T-helper 22 cell (primary cell): ENCODE results near the gene PACRG.

Experiments used
- DNase-seq: peaks from one replicate; pipeline ENCODE4 v3.0.0-alpha.2; 2020; ENCODE audit warnings: low read depth

The PACRG gene

GRCh38 chr6:162868397-162868796, 140.6 kb downstream of the PACRG start:
- no peak for DNase-seq

- DNase-seq, result no peak
Observed at GRCh38 chr6:162871966-162872365, 144.2 kb downstream of the PACRG start.

DNA sequence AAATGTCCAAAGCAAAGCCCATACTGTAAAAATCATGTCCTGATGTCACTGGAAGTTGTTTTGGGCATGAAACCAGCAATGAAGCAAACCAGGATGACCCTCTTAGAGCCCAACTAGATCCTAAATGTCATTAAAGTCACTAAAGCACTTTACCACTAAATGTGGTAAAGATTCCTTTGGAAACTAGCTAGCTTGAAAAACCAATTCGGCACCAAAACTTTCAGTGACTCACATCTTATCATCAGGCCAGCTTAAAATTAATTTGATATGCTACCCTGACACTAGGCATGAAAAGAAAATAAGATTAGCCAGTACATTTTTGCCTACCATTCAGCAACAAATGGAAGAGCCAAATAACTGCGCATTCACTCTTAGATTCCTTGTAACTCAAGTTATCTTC, 145.8 kb downstream of the PACRG start:
- DNase-seq, result no peak

DNA sequence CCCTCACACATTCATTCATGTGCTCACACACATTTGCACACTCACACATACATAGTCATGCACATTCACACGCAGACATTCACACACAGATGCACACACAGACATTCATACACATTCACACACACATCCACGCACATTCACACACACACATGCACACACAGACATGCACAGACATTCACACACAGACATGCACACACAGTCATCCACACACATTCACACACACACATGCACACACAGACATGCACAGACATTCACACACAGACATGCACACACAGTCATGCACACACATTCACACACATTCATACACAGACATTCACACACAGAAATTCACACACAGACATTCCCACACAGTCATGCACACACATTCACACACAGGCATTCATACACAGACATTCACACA, 147.3 kb downstream of the PACRG start:
- no peak for DNase-seq

GRCh38 chr6:162882801-162883481, 155.2 kb downstream of the PACRG start:
- DNase-seq, result no peak

- no peak for DNase-seq
Observed at GRCh38 chr6:162887981-162888689, 160.4 kb downstream of the PACRG start.

- DNase-seq, result no peak
Observed at GRCh38 chr6:162889303-162889702, 161.5 kb downstream of the PACRG start.

DNA sequence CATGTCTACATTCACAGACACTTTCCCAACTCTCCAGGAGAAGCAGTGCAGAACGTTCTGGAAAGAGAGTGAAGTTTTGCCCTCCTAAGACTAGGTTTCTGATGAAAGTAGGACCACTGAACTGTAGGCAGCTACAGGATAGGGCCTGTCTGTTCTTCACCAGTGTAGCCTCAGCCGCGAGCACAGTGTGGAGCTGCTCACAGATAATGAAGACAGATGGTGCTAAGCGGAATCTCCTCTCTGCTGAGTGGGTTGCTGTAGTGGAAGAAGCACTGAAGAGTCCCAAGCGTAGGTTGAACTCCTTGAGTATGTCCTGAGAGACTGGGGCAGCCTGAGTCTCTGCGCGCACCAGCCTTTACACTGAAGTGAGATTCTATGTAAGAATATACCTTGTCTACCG, 170.2 kb downstream of the PACRG start:
- DNase-seq, result no peak

- DNase-seq, result no peak
Observed at GRCh38 chr6:162899148-162899547, 171.4 kb downstream of the PACRG start.

DNA sequence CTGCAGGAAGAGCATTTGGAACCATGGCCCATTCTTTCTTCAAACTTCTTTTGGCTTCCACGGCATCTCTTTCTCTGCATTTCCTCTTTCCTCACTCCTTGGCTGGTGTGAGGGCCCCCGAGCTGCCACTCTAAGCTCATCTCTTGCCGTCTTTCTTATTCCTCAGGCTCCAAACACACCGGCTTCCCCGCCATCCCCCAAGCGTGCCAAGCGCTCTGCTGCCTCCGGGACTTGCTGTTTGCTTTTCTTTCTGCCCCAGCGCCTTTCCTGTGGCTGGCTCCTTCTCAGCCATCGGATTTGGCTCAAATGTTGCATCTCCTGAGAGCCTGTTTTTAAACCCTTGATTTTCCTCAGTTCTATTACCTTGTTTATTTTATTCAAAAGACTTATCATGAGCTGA, 172.7 kb downstream of the PACRG start:
- no peak for DNase-seq

- no peak for DNase-seq
Observed at GRCh38 chr6:162904069-162904663, 176.4 kb downstream of the PACRG start.

GRCh38 chr6:162906479-162906878, 178.7 kb downstream of the PACRG start:
- no peak for DNase-seq

DNA sequence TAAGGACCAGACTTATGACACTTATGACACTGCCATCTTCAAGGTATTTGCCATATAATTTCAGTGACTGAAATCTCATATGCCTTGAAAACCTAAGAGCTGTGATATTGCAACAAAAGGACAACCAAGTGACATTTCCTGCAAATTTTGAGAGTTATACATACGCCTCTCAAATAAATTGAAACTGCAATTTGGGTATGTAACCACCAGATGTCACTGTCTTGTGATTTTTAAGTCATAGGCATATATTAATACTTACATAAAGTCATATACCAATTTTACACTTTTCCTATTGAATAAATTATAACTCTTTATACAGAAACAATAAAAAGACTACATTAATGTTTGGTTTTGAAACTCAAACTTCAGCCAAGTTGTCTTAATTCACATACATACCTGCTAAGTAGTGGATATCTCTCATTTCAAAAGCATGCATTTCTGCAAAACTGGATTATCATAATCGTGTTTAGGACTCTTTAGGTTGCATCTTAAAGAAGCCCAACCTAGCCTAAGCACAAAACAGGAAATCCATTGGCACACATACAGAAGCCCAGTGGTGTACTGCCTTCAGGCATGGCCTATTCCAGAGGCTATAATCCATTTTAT, 180.2 kb downstream of the PACRG start:
- DNase-seq, result no peak

GRCh38 chr6:162913206-162913605, 185.4 kb downstream of the PACRG start:
- no peak for DNase-seq

GRCh38 chr6:162917506-162917905, 189.7 kb downstream of the PACRG start:
- DNase-seq, result no peak

- DNase-seq, result no peak
Observed at GRCh38 chr6:162921062-162921461, 193.3 kb downstream of the PACRG start.

GRCh38 chr6:162921510-162922040, 193.8 kb downstream of the PACRG start:
- DNase-seq, result no peak

DNA sequence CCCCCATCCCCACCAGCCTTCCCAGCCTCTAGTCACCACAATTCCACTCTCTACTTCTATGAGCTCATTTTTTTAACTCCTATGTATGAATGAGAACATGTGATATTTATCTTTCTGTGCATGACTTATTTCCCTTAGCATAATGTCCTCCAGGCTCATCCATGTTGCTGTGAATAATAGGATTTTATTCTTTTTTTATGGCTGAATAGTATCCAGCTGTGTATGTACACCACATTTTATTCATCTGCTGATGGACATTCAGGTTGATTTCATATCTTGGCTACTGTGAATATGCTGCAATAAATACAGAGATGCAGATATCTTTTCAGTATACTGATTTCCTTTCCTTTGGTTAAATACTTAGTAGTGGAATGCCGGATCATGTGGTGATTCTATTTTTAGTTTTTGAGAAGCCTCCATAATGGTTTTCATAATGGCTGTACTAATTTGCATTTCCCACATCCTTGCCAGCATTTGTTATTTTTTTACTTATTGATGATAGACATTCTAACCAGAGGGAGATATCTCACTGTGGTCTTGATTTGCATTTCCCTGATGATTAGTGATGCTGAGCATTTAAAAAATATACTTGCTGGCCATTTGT, 194.9 kb downstream of the PACRG start:
- DNase-seq, result no peak

- no peak for DNase-seq
Observed at GRCh38 chr6:162934844-162935243, 207.1 kb downstream of the PACRG start.

GRCh38 chr6:162940426-162940825, 212.7 kb downstream of the PACRG start:
- DNase-seq, result no peak

DNA sequence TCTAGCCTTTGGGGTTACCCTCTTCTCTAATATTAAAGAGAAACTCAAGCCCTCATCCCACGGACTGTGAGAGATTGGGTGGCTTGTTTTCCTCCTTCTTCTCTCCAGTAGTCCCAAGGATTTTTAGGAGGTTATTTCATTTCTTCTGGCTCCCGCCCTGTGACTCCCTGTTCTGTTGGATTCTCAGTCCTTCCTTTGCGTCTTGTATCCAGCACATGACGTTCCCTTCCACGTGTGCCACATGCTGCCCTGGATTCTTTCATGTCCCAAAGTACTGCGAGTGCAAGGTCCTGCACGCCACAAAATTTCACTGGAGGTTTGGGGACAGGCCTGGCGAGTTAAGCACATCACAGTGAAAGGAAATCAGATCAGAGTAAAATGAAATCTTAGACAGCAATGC, 213.4 kb downstream of the PACRG start:
- no peak for DNase-seq

- DNase-seq, result no peak
Observed at GRCh38 chr6:162942866-162943265, 215.1 kb downstream of the PACRG start.
